NCI-H446 (cell line): ENCODE results near the gene CCDC69.

Experiments
- DNase-seq, 2 experiments: peaks; one replicate each; lab custom pipeline; 2025; lab: John Stamatoyannopoulos, UW

The CCDC69 gene

DNA sequence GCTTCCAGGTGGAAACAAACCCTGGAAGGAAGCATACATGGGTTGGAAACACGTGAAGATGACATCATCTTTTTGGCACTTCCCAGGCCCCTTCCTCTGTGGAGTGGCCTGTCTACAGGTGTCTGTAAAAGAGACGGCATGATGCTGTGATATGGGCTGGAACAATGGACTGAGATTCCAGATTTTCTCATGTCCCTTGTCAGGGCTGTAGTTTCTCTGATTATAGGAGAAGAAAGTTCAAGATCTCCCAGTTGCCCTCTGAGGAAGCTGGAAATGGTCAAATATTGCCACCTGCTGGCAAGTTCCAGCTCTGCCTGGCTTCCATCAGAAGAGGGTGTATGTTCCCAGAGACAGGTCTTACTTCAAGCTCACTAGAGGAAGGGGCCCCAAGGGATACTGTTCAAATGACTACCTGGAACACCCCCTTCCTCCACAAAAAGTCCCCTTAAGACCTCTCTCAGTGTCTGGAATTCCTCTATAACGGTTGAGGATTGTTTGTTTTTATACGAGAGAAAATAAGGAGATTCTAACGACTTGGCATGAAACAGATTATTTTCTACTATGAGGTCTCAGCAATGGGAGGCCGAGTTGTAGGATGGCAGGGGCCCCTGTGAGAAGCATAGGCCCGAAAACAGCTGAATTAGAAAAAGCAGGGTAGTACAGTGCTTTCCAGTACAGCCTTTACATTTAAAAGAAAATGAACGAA, 59.1 kb downstream of the CCDC69 start:
- peak; percentile 62 to 78 for DNase-seq

- no peak for DNase-seq
Measured at GRCh38 chr5:151162776-151163175, 61.1 kb downstream of the CCDC69 start.

- no peak for DNase-seq
Measured at GRCh38 chr5:151159649-151160373, 64.1 kb downstream of the CCDC69 start.

DNA sequence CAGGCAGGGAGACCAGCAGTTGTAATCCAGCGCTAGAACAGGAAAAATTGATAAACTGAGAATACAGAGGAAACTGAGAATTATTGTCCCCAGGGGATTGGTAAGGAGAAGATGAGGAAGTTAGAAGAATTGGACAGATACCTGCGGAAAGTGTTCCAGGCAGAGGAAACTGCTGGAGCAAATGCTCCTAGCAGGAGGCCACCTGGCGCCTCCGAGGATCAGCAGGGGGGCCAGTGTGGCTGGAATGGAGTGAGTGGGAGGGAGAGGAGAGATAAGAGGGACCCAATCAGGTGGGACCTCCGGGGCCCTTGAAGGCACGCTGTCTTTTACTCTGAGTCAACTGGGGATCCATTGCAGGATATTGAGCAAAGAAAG, 65.6 kb downstream of the CCDC69 start:
- DNase-seq, result no peak

GRCh38 chr5:151157426-151158286, 66.2 kb downstream of the CCDC69 start, which contains the start of gene ANXA6:
Gene ANXA6 (minus strand): TSS chr5:151157779. CDS start chr5:151147901, 9,878 bp downstream.
- DNase-seq, result peak; percentile 33 to 83

DNA sequence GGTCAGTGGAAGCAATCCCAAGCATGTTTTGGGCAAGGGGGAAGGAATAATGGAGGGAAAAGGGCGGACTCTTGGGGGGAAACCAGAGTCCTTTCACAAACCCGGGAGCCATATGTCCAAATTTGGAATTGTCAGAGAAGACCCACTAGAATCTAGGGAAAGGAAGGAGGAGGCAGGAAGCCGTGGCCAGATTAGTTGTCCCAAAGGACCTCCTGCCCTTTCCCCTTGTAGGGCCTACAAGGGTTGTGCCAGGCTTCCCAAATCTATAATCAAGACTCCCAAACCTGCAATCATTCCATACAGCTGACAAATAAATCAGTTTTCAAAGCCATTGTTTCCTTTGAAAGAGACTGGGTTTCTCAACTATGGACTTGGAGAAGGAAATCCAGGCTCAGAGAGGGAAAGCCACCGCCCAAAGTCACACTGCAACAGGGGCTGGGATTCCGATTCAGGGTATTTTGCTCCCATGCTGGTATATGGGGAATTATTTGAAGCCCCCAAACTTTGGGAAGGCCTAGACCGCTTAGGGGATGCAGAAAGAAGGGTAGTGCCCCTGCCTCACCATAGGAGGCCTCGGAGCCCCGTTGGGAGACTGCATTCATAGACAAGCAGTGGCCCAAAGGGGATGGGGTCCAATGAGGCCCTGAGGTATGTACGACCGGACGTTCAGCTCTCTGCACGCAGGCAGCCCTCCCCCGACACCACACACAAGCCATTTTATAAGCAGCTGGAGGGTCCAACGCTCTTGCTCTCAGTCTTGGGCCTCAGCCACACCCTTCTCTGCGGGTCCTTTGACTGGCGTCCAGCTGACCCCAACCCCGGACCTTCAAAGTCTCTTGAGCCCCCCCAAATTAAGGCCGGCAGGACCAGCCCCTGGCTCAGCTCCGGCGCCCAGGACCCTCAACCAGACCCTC, 67.1 kb downstream of the CCDC69 start:
- DNase-seq, result no peak

GRCh38 chr5:151155775-151156506, 68.0 kb downstream of the CCDC69 start:
- peak in 1 of 2 experiments; percentile 30 for DNase-seq

GRCh38 chr5:151154931-151155774, 68.7 kb downstream of the CCDC69 start:
- no peak for DNase-seq

GRCh38 chr5:151153766-151154272, 70.1 kb downstream of the CCDC69 start:
- DNase-seq, result no peak

DNA sequence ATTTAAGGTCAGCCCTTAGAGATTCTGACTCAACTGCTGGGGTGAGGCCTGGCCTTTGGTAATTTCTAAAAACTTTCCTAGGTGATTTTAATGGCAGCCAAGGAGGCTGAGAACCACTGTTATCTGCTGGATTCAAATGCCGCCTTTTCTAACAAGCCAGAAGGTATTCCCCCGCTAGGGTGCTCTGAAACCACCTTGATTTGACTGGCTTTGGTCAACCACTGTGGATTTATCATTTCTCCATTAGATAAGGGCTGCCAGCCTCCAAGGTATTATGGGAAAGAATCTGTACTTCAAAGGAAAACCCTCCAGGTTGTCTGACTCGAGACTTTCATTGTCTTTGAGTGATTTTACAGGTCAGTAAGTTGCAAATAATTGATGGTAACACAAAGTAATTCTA, 70.6 kb downstream of the CCDC69 start:
- no peak for DNase-seq

DNA sequence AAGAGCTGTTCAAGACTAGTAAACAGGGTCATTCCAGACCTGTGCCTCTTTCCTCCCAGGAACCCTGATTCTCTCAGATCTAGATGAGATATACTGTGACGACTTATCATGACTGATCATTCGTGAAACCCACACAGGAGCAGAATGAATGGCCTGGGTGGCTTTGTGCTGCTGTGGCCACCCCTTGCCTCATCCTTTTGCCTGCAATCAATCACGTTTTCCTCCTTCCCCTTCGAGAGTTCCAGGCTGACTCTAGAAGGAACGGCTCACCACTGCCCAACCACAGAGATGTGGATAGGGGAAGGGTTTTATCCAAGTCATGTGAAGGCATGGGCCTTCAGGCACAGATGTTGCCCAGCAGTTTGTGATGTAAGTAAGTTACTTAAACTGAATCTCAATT, 72.1 kb downstream of the CCDC69 start:
- no peak for DNase-seq

- no peak for DNase-seq
Measured at GRCh38 chr5:151151263-151151660, 72.6 kb downstream of the CCDC69 start.

DNA sequence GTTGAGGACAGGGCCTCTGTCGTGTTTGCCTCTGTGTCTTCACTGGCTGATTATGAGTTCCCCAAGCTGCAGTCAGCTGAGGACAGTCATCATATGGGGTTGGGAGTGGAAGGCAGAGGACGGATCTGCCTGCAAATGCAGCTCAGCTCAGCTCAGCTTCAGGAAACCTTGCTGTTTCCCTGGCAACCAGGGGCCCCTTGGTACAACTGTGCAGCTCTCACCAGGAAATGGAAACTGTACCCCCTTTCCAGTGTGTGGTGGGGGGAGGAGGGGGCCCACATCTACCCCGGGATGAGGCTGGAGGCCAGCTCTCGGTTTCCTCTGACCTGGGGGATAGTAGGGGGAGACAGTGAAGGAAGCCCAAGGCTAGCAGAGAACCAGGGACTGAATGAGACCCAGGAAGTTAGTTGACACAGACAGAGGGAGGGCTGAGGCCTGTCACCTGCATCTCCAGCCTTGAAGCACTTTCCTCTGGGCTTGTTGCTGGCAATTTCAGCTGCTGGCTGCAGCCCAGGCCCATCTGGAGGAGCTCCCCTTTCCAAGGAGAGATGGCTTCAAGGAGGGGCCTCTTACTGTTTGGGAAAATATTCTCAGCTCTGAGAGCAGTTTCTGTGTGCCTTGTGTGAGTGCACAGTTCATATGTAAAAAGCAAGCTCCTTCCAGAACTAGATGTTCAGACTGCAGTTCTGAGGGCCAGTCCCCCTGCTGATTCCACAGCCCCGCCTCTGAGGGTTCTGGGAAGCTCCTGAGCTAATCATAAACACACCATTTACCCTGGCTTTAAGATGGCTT, 73.2 kb downstream of the CCDC69 start:
- DNase-seq, result peak in 1 of 2 experiments; percentile 36

DNA sequence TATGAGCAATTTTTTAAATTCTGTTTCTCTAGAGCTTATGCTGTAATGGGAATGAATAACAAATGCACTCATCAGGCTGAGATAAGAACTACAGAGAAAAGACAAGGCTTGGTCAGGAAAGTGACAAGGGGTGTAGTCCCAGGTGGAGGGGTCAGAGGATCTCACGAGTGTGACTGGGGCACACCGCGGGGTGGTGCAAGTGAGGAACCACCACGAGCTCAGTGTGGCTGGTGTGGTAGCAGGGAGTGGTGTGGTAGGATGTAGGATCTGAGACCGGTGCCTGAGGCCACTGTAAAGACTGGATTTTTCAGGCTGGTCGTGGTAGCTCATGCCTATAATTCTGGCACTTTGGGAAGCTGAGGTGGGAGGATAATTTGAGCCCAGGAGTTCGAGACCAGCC, 75.3 kb downstream of the CCDC69 start:
- no peak for DNase-seq

DNA sequence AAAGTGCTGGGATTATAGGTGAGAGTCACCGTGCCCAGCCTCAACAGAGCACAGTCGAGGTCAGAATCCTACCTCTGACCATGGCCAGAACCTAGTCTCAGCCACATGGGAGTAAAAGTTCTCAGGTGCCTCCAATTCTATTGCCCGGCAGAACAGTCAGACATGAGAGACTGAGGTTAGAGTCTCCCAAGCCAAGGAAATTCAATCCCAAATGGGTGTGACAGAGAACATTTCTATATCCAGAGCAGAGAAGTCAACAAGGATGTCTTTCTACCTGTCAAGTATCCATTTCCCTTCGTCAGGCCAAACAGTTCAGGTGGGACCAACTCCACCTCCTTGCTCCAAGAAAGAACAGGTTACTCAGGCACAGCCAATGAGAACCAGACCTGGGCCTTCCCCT, 76.9 kb downstream of the CCDC69 start:
- no peak for DNase-seq

- DNase-seq, result no peak
Measured at GRCh38 chr5:151146061-151146460, 77.8 kb downstream of the CCDC69 start.

DNA sequence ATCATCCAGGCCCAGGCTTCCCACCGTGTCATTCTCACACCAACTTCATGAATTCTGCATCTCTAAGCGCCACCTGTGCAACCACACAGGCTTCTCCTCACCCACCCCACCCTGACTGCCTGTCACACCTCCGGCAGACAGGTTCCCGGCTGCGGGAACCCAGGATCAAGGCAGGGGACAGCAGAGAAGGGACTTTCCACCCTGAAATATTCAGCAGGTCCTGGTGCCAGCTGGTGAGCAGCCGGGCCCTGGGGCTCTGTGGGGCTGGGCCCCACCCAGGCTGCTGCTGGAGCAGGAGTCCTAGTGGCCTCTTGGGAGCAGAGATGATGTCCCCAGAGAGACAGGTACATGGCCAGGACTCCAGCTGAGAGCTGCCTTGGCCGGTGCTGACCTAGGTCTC, 79.0 kb downstream of the CCDC69 start:
- no peak for DNase-seq

DNA sequence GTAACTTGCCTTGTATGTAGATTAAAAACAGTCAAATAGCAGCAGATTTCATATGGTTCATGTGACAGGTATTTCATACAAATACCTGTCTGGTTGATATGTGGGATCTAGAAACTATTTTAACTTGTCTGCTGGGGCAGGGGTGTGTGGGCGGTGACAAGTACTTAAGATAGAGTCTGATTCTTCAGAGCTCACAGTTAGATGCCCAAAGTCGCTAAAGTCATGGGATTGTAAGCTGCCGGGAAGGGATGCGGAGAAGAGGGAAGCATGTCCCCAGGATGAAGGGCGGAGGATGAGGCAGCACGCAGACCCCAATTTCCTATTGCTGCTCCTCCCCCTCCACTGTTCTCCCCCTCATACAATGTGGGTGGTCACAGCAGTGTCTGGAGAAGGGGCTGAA, 79.6 kb downstream of the CCDC69 start:
- DNase-seq, result no peak

- no peak for DNase-seq
Measured at GRCh38 chr5:151143645-151144044, 80.2 kb downstream of the CCDC69 start.
